Fibroblast of peridontal ligament (primary cell): ENCODE measurements around the gene MRC2.
A peak's percentile ranks its signal among the peaks of the same experiment; 100 is the strongest.
"Not testable (repeated sequence)": the region's sequence is repeated elsewhere in the genome, so short reads cannot be mapped to it uniquely, and the experiment has no call there.

ENCODE experiments used
- DNase-seq: peaks from one replicate; pipeline ENCODE4 v3.0.0-alpha.2; 2010; ENCODE audit errors: extremely low read depth

The MRC2 gene, protein sequence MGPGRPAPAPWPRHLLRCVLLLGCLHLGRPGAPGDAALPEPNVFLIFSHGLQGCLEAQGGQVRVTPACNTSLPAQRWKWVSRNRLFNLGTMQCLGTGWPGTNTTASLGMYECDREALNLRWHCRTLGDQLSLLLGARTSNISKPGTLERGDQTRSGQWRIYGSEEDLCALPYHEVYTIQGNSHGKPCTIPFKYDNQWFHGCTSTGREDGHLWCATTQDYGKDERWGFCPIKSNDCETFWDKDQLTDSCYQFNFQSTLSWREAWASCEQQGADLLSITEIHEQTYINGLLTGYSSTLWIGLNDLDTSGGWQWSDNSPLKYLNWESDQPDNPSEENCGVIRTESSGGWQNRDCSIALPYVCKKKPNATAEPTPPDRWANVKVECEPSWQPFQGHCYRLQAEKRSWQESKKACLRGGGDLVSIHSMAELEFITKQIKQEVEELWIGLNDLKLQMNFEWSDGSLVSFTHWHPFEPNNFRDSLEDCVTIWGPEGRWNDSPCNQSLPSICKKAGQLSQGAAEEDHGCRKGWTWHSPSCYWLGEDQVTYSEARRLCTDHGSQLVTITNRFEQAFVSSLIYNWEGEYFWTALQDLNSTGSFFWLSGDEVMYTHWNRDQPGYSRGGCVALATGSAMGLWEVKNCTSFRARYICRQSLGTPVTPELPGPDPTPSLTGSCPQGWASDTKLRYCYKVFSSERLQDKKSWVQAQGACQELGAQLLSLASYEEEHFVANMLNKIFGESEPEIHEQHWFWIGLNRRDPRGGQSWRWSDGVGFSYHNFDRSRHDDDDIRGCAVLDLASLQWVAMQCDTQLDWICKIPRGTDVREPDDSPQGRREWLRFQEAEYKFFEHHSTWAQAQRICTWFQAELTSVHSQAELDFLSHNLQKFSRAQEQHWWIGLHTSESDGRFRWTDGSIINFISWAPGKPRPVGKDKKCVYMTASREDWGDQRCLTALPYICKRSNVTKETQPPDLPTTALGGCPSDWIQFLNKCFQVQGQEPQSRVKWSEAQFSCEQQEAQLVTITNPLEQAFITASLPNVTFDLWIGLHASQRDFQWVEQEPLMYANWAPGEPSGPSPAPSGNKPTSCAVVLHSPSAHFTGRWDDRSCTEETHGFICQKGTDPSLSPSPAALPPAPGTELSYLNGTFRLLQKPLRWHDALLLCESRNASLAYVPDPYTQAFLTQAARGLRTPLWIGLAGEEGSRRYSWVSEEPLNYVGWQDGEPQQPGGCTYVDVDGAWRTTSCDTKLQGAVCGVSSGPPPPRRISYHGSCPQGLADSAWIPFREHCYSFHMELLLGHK (N-terminal part only)

GRCh38 chr17:62627219-62627903 is at the start of gene MRC2:
TSS of gene MRC2 (plus strand) at chr17:62627670. CDS start at chr17:62627803, 133 bp downstream.
- peak; percentile 67 for DNase-seq

DNA sequence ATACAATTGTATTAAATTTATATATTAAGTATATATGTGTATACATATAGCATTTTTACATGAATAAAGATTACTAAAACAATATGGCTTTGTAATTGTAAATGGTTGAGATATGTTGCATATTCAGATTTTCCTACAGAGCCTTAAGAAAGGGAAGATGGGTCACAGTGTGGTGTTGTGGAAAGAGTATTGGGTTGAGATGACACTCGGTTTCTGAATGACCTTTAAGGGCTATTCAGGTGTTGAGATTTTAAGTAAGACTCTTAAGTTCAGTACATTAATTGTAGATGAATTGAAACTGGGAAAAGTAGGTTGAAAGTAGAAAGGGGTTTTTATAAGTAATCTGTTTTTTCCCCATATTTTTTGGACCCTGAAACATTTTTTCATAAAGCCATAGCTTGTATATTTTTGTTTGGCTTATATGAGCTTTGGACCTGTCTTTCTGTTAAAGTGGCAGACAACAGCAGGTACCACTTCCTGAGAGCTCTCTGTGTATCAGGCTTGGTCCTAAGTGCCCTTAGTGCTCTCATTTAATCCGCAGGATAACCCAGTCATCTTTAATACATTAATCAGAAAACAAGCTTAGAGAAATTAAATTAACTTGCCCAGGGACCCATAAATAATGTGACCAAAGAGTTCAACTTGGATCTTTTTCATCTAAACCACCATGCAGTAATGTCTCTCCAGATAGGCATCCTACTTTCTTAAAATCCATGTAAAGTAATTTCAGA is 48.5 kb upstream of the MRC2 start:
- no peak for DNase-seq

GRCh38 chr17:62580947-62581346 is 46.5 kb upstream of the MRC2 start:
- no peak for DNase-seq

- DNase-seq = peak; percentile 29
These were observed 45.7 kb upstream of the MRC2 start for GRCh38 chr17:62581764-62582163.

- DNase-seq = no peak
These were observed 39.9 kb upstream of the MRC2 start for GRCh38 chr17:62587554-62587953.

DNA sequence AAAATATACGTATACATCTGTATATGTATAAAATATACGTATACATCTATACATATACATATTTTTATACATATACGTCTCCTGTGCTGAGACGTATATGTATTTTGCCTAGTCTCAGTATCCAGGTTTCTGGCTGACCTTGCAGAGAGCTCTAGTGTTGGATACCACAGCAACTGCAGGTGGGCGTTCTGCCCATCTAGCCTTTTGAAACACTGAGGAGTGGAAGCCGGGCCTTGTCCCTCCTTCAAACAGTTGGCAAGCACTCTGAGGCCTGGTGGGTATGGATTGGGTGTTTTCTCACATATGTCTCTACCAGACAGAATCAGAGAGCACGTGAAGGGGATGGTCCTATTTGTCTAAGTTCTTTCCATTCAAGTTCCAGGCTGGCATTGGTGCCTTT is 39.4 kb upstream of the MRC2 start:
- DNase-seq = no peak

- DNase-seq = no peak
These were observed 36.1 kb upstream of the MRC2 start for GRCh38 chr17:62591333-62591732.

DNA sequence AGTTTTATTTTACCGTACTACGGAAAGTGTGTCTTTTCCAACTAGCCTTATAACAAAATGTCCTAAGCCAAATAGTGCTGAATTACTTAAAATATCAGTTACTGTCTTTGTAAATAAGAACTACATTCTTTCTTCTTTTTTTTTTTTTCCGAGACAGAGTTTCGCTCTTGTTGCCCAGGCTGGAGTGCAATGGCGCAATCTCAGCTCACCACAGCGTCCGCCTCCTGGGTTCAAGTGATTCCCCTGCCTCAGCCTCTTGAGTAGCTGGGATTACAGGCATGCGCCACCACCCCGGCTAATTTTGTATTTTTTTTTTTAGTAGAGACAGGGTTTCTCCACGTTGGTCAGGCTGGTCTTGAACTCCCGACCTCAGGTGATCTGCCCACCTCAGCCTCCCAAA is 35.6 kb upstream of the MRC2 start:
- not testable (repeated sequence) for DNase-seq

- no peak for DNase-seq
These were observed 35.0 kb upstream of the MRC2 start for GRCh38 chr17:62592341-62593099.

DNA sequence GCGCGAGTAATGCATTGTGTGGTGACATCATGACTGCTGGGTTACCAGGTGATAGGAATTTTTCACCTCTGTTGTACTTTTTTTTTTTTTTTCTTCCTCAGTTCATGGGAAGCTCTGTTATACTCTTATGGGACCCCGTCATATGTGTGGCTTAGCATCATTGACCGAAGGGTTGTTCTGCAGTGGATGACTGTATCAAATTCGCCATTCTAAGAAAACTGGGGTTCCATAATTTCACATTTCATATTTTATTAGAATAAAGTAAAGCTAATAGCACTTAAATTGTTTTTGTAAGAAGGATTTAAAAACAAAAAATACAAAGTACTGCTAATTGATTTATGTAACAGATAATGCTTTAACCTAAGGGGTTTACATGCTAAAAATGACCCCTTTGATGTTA is 32.0 kb upstream of the MRC2 start:
- DNase-seq = no peak

DNA sequence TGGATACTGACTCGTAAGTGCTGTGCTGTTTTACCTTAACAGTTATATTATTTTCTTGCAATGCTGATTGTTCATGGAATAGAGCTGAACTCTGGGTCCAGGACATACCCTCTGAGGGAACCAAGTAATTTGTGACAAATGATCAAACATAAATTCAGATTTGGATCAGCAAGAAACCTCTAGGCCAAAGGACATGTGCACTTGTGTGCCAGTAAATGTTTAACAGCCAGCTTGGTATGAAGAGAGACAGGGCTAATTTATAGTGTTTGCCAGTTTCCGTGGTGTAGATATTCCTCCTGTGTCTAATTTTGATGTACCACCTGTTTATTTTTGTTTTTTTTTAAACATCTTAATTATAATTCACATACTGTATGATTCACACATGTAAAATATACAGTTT is 30.8 kb upstream of the MRC2 start:
- DNase-seq = no peak

- DNase-seq = no peak
These were observed 30.3 kb upstream of the MRC2 start for GRCh38 chr17:62597150-62597549.

DNA sequence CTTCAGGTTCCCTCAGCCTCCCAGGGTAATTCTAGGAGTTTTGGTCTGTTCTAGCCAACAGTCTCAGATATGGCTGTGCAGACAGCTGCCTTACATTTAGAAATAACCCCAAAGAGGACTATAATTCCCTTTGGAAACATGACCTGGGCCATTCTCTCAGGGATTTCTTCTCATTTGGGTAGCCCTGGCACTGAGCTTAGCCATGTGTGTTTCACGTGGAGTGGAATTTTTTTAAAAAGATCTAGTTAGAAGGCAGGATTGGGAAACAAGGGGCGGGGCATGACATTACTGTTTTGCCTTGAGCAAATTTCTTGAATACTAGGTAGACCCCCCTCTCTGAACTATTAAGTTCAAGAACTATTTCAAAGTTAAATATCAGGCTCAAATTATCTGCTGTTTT is 29.6 kb upstream of the MRC2 start:
- DNase-seq = peak; percentile 88

DNA sequence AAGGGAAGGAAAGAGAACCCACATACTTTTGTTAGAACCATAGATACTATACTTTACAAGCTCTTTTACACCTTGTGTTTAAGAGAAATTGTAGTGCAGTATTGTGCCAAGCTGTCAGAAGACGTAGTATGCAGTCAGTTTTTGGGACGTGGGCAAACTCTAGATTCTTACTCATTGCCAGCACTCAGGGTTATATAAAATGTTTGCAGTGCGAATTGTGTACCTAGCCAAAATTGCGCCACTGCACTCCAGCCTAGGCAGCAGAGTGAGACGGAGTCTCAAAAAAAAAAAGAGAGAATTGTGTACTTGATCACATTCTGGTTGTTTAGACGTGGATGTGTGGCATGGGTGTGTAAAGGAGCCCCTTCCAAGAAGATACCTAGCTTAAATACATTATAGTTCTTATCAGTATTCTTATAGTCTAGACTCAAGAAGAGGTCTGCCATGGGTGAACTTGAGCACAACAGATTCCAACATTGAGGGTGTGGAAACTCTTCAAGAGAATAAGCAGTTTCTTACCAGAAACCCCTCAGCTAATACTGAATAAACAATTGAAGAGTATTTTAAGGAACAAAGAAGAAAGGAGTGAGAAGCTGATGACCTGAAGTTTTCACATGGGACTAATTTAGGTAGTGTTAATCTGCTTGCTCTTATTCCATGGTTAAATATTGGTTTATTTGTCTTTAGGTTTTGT is 27.4 kb upstream of the MRC2 start:
- no peak for DNase-seq

DNA sequence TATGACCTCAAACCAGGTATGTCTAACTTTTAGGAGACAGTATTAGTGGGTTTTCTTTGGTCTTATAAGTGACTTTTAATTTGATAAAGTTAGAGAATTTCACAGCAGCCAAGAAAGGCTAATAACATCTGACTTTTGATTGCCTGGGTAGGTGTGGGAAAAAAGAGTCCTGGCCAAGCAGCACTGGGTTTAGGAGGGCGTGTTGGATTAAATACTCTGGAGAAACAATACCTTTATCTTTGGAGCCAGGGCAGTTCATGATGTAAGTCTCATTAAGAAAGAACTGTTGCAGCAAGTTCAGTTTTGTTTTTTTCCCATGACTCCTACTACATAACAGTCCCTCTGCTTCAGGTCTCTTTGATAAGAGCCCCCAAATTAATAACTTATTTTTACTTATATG is 26.7 kb upstream of the MRC2 start:
- DNase-seq = no peak

- DNase-seq = peak; percentile 62
These were observed 26.0 kb upstream of the MRC2 start for GRCh38 chr17:62601471-62601870.

GRCh38 chr17:62603783-62604182 is 23.7 kb upstream of the MRC2 start:
- DNase-seq = not testable (repeated sequence)

- no peak for DNase-seq
These were observed 21.9 kb upstream of the MRC2 start for GRCh38 chr17:62605588-62605987.

DNA sequence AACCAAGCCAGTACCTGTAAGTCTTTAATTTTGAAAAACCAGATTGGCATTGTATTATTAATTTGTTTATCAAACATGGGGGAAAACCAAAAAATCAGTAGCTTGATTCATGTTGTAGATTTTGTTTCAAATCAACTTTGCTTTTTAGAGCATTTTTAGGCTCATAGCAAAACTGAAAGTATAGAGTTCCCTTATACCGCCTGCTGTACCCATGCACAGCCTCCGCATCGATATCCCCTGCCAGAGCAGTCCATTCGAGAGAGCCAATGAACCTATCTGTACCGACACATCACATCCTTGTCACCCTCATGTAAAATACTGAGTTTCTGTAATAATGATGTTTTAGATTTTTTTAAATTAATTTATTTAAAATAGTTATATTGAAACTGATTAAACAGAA is 16.2 kb upstream of the MRC2 start:
- no peak for DNase-seq
